ENCODE results near the gene UBL3. TPM values are rescaled to one million over a fixed set of nuclear protein-coding genes. Genes with fewer than 3 reads are reported as not detected.

The UBL3 gene
- polyA plus RNA-seq, 4 donors, result 42.6 to 60.3 (median 43.9) TPM

GRCh38 chr13:29858231-29858630 lies 7.8 kb upstream of the UBL3 start:
- DNase-seq (ENCODE audit: low read depth in 4 of 4, low spot score in 3 of 4), result no peak

- no peak for DNase-seq (ENCODE audit: low read depth in 4 of 4, low spot score in 3 of 4)
These were observed 6.7 kb upstream of the UBL3 start for GRCh38 chr13:29857085-29857484.

DNA sequence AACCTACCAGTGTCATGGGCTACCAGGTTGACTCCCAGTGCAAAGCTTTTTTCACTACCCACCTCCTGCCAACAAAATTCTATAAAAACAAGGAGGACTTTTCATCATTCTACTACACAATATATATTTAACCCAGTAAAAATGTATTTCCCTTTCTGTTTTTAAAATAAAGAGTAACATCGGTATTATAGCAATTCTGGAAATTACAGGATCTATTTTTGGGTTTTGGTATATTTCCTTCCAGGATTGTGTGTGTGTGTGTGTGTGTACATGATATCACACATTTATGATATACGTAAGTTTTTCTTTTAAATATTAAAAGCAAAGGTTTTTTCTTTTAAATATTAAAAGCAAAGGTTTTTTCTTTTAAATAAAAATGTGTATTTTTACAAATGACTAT lies 6.0 kb upstream of the UBL3 start:
- no peak for DNase-seq (ENCODE audit: low read depth in 4 of 4, low spot score in 3 of 4)

DNA sequence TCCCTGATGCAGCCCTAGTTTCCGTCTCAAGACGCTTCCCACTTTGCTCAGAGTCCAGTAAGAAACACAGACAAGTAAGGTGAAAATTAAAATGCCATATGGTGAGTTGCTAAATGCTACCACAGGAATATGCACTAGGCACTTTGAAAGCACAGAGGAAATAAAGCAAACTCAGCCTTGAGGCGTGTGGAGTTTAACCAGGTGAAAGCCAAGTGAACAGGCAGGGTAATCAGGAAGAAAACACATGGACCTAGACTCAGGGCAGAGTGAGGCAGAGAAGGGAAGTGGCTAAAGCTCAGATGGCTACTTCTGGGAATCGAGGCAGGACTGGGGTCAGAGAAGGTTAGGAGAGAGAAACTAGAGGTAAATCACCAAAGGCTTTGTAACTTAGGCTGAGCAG lies 5.4 kb upstream of the UBL3 start:
- no peak for DNase-seq (ENCODE audit: low read depth in 4 of 4, low spot score in 3 of 4)

GRCh38 chr13:29855009-29855408 lies 4.6 kb upstream of the UBL3 start:
- DNase-seq (ENCODE audit: low read depth in 4 of 4, low spot score in 3 of 4), result no peak

- DNase-seq (ENCODE audit: low read depth in 4 of 4, low spot score in 3 of 4), result no peak
These were observed 2.7 kb upstream of the UBL3 start for GRCh38 chr13:29853131-29853530.

DNA sequence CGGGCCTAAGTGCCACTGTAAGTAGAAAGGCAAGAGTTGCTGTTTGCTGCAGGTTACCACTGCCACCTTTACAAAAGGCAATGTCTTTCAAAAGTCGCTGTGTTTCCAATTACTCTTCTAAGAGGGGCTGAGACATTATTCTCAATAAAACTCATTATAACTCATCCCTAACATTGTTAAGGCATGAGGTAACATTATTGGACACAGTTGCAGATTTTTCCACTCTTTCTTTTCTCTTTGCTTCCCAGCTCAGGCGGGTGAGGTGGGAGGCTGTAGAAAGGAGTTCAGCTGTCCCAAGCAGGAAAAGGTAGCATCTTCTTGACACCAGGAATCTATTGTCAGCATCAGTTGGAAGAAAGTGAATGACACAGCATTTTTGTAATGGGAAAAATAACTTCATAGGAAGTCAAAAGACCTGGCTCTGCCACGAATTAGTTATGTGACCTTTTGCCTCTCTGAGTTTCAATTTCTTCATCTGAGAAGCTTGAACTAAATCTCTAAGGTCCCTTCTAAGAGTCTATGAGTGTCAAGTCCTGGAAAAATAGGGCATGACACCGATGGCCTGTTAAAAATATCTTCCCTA lies 2.1 kb upstream of the UBL3 start:
- DNase-seq (ENCODE audit: low read depth in 4 of 4, low spot score in 3 of 4), result no peak

DNA sequence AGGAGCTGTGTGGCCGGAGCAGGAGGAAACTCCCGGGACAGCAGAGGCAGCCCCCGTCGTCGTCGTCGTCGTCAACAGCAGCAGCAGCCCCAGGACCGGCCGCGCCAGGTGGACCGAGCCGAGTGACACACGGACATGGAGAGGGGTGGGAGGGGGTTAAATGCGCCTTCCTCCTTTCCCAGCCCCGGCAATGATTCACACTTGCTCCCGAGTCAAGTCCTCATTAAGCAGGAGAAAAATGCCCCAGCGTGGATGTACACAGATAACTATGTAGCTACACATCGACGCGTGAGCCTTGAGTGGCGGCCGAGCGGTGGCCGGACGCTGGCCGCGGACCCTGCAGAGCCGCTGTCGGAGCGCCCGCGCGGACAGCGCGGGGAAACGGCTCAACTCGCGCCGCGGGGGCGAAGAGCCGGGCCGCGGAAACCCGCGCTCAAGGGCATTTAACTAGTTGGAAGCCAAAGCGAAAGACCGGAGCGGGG lies 645 bp downstream of the UBL3 start:
- peak in 2 of 4 donors; percentile 48 to 70 for DNase-seq (ENCODE audit: low read depth in 4 of 4, low spot score in 3 of 4)

DNA sequence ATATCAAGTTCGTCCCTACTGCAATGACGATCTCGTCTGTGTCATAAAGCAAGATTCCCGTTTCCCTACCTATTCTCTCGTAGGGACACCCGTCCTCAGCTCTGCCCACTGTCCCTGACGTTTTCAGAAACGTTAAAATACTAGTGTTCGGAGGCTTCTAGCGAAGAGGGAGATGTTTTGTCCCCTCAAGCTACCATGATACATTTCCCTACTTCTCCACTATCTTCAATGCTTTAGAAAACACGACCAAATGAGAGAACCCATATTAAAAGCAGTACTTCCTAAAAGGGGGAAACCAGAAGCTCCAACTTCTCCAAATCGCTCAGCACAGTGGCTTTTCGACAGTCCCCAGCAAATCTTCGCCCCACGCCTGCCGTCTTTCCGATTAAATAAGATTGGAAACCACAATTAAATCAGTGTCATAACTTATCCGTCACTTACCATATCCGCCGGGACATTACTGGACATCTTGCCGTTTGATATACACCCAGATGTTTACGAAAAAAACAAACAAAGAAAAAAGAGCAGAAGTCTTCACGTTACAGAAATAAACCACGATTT lies 1.3 kb downstream of the UBL3 start:
- DNase-seq (ENCODE audit: low read depth in 4 of 4, low spot score in 3 of 4), result peak in 2 of 4 donors; percentile 40 to 55

DNA sequence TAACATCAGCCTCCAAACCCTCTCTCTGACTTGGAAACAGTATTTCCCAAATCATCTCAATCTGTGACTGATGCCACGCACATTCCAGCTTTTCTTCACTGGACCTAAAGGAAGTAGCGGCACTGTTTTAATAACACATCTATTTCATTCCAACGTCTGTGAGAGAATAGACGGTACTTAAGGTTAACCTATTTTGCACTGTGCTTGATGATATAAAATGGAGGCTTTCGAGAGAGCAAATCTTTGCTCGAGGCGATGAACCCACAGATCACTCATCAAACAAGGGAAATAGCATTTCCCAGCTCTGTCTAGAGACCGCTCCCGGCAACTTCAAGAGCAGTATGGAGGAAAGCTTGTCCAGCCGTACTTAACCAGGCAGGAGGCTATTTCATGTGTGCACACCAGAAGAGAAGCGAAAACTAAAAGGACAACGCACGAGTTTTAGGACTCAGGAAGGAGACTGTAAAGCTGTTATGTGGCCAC lies 2.9 kb downstream of the UBL3 start:
- DNase-seq (ENCODE audit: low read depth in 4 of 4, low spot score in 3 of 4), result peak in 2 of 4 donors; percentile 21 to 33

GRCh38 chr13:29846475-29847256 lies 3.8 kb downstream of the UBL3 start:
- no peak for DNase-seq (ENCODE audit: low read depth in 4 of 4, low spot score in 3 of 4)

DNA sequence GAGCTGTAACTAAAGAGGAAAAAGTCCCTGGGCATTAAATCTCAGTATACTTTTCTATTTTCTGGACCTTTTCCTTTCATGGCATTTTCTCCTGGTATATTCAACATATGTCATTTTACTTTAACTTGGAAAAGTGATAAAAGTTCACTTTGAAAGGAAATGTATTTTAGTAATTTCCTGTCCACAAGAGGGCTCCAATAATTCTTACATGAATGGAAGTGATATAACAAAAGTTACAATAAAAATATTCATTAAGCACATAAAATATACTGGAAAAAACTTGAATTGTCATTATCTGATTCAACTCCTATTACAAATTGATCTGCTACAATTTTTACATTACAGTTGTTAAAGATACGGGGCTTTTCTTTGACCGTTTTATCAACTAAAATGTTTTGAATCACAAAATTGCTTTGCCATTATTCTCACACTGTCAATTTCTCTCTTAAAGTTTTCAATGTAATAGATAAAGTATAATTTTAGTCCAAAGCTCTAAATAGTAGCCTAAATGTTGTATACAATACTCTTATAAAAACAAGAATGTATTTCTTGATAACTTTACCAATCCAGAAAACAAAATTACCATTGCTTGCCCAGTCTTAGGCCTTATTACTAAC lies 4.9 kb downstream of the UBL3 start:
- DNase-seq (ENCODE audit: low read depth in 4 of 4, low spot score in 3 of 4), result no peak

DNA sequence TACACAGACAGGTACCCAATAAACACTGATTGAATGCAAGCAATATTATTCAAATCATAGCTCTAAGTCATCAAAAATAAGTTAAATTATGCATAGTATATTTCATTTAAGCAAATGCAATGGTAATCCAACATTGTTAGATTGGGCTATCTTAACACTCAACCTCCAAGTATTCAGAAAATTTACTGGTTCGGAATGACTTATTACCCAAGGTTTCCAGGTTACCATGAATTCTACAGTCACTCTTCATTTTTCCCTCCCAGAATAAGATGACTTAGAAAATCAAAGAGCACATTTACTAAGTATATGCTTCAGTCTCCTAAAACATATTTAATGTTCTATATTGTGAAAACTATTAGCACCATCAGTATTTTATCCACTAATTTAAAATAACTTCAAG lies 6.0 kb downstream of the UBL3 start:
- DNase-seq (ENCODE audit: low read depth in 4 of 4, low spot score in 3 of 4), result no peak

DNA sequence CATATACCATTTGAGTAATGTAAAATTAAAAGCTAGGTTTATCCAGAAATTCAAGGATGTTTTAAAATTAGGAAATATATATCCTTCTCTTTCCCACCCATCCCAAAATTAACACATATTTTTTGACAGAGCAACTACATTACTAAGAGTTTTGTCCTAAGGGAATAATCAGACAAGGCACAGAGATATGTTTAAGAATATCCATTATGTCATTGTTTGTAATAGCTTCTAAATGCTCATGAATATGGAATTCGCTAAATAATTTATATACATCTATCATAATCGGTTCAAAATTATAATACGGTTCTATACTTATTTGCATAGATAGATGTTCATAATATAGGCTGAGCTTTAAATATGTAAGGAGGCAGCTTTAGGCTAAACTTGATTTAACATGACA lies 9.8 kb downstream of the UBL3 start:
- DNase-seq (ENCODE audit: low read depth in 4 of 4, low spot score in 3 of 4), result no peak

- no peak for DNase-seq (ENCODE audit: low read depth in 4 of 4, low spot score in 3 of 4)
These were observed 14.9 kb downstream of the UBL3 start for GRCh38 chr13:29835280-29836061.

- no peak for DNase-seq (ENCODE audit: low read depth in 4 of 4, low spot score in 3 of 4)
These were observed 17.6 kb downstream of the UBL3 start for GRCh38 chr13:29832761-29833298.

- DNase-seq (ENCODE audit: low read depth in 4 of 4, low spot score in 3 of 4), result no peak
These were observed 20.4 kb downstream of the UBL3 start for GRCh38 chr13:29830000-29830399.

DNA sequence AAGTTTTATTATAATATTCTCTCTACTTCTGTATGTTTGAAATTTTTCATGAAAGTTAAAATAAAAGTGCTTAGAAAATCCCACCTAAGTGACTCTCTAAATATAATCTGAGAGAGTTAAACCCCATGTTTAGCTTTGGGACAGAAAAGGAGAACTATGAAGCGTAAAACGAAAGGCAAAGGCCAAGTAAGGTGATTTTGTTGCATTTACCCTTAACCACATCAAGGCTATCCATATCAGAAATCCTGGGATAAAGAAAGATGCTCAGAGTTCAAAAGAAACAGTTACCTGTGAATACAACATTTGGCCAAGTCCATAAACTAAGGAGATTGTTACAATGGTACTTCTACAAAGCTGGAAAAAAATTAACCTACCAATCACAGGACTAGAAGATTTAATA lies 31.3 kb downstream of the UBL3 start:
- no peak for DNase-seq (ENCODE audit: low read depth in 4 of 4, low spot score in 3 of 4)

DNA sequence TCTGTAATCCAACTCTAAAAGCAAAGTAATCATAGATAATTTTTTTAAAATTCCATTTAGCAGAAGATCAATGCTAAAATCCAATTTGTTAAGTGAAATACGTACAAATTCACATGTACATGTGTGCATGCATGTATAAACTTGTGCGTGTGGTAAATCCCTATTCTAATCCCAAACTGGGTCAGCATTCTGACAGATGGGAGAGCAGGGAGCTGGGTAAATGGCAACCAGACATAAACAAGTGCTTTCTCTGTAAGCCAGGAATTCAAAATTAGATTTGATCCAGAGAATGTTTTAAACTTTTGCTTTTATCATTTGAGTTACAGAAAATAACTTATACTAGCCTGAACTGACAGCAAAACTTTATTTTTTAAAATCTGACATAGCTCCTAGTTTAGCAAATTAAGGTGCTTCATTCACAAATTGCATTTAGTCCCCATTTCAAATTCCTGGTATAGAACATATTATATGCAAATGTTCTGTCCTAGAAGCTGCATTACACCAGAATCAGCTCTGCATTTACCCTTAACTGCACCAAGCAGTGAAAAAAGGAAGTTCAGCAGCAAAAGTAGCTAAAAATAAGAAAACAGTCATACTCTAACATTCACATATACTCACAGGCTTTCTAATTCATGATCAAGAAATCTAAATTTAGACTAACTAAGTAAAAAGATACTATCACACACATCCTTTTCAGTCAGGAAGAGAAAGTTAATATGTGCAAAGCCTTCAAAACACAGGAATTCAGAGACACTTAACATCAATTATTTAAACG lies 32.6 kb downstream of the UBL3 start:
- DNase-seq (ENCODE audit: low read depth in 4 of 4, low spot score in 3 of 4), result no peak

- no peak for DNase-seq (ENCODE audit: low read depth in 4 of 4, low spot score in 3 of 4)
These were observed 33.7 kb downstream of the UBL3 start for GRCh38 chr13:29816715-29817114.
